HG03025 (cell line): ENCODE results near the gene ARHGAP10.
"Not testable (repeated sequence)": the region's sequence is repeated elsewhere in the genome, so short reads cannot be mapped to it uniquely, and the experiment has no call there.

Experiments
- ATAC-seq: cut with Tn5 transposase; IDR thresholded peaks from one replicate; pipeline ENCODE4 v1.9.1; 2021; ENCODE audit warnings: mild to moderate bottlenecking, moderate library complexity; ENCODE audit not compliant: unreplicated experiment, low FRiP score

ARHGAP10 gene

DNA sequence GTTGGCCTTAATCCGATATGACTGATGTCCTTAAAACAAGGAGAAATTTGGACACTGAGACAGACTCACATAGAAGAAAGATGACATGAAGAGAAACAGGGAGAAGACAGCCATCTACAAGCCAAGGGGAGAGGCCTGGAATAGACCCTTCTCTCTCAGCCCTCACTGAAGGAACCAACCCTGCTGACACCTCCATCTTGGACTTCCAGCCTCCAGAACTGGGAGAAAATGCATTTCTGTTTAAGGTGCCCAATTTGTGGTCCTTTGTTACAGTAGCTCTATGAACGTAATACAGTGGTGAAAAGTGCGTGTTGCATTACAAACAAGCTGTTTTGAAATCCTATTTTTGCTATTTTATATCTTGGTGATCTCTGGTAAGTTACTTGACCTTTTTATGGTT lies 343.6 kb downstream of the ARHGAP10 start:
- no peak for ATAC-seq

DNA sequence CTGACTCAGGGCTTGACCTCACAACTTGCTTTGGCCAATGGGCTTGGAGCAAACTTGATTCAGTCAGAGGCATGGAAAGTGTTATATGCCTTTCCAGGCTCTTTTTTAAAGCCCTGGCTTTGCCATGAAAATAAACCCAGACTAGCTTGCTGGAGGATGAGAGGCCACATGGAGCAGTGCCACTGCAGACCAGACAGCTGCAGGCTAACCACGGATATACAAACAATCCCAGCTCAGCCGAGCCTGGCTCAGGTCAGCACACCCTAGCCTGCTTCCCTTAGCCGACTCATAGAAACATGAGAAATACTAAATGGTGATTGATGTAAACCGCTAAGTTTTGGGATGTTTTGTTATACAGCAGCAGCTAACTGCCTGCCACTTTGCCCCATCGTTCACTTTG lies 345.1 kb downstream of the ARHGAP10 start:
- no peak for ATAC-seq

DNA sequence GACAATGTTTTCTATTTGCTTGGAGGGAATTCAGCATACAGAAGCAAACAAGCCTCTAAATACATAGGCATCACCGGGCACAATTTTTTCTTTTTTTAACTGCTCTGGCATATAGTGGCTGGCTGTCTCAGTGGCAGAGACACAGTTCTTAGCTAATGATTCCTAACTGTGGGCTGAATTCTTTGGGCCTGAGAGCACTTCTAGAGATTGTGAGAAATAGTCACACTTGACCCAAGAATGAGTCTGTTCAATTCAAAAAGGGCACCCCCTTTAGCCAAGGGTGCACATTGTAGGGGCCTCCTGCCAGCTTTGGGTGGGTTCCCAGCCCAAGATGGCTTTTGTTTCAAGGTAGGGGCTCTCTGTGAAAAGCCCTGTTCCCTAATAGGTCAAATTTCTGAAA lies 345.7 kb downstream of the ARHGAP10 start:
- ATAC-seq = no peak

DNA sequence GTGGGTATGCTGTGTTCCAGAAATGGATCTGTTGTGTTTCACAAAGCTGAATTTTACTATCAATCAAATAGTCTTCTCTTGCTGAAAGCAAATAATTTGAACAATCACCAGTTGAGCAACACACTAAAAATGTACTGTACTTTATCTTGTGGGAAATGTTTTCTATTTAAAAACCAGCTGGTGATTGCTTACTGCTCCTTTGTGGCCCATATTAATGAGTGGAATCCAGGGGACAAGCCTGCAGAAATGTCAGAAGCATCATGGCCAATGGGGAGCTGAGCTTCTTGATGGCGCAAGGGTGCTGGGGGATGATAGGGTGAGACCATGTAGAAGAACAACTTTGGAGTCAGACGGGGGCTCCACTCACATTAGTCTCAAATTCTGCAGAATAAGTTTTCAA lies 346.2 kb downstream of the ARHGAP10 start:
- no peak for ATAC-seq

DNA sequence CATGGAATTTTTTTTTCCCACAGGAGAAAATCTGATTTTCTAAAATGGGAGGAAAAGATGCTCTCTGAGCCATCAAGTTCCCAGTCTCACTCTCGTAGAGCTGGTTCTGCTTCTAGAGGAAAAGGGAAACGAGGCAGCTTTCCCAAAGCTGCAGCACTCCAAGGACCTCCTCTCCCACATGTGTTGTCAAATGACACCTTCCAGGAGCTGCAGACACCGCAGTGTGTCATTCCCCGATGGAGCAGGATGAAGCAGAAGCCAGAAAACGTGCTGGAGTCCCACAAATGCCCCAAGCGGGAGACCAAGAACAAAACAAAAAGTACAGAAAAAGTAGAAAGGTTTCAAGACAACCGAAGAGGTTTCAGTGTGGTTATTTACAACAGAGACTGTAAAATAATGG lies 348.1 kb downstream of the ARHGAP10 start:
- ATAC-seq = no peak

DNA sequence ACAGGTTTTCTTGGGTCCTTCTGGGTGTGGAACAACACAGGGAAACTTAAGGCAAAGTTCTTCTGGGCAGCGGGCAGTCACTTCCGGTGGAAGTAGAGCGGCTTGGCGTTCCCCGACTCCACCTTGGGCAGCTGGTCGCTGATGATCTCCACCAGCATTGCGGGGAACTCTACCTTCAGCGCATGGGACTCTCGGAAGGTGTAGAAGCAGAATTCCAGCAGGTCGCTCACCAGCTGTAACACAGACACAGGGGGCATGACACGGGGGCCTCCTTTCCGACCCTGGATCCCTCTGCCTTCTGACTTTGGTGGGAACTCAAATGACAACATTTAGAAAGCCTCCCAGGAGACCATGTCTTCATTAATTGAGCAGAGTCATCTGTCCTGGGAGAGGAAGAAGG lies 349.4 kb downstream of the ARHGAP10 start:
- ATAC-seq = no peak

DNA sequence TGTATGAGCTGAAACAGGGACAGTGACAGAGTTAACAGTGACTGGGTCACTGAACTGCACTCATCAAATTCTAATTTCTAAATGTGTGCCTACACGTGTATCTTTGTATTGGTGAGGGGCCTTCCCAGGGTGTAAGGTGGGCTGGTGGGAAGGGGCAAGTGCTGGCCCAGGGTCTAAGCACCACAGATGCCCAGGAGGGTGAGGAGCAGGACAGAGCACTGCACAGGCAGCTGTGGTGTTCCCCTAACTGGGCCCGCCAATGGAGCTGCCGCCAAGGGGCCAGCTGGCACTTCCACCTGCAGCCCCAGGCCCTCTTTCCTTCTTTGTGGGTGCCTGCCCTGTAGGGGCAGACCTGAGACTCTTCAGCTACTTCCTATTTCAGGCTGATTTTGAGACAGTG lies 349.9 kb downstream of the ARHGAP10 start:
- no peak for ATAC-seq

DNA sequence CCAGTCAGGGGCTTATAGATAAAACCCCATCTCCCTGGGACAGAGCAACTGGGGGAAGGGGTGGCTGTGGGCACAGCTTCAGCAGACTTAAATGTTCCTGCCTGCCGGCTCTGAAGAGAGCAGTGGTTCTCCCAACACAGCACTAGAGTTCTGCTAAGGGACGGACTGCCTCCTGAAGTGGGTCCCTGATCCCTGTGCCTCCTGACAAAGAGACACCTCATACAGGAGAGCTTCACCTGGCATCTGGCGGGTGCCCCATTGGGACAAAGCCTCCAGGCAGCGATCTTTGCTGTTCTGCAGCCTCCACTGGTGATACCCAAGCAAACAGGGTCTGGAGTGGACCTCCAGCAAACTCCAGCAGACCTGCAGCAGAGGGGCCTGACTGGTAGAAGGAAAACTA lies 351.2 kb downstream of the ARHGAP10 start:
- ATAC-seq = not testable (repeated sequence)

DNA sequence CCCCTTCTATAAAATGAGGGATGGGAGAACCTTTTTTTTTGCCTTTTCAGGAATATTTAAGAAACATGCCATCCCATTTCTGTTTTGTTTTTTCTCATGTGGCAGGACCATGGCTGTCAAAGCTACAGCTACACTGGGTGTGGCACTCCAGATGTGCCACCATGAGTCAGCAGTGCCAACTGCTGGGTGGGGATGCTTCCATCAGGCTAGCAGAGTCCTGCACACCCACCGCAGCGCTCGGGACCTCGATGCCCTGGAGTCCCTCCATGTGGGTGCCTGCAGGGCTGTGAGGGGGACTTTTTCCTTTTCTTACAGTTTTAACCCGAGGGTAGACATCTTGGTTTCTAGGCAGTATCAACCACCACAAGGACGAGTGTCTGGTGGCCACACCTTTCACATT lies 357.7 kb downstream of the ARHGAP10 start:
- no peak for ATAC-seq

DNA sequence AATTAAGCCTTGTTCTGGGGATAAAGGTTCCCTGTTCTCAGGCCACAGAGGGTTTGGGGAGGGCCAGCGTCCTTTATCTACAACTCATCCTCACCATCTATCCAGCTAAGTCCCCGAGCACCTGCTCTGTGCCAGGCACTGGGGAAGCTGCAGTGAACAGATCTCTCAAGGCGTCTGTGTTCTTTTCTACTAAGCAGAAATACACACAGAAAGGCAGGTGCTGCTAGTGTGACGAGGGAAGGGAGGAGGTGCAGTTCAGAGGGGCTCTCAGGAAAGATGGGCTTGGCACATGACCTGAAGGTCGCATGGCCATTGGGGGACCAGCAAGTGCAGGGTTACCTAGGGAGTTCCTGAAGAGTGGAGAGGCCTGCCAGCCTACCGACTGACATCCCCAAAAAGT lies 358.1 kb downstream of the ARHGAP10 start:
- no peak for ATAC-seq

DNA sequence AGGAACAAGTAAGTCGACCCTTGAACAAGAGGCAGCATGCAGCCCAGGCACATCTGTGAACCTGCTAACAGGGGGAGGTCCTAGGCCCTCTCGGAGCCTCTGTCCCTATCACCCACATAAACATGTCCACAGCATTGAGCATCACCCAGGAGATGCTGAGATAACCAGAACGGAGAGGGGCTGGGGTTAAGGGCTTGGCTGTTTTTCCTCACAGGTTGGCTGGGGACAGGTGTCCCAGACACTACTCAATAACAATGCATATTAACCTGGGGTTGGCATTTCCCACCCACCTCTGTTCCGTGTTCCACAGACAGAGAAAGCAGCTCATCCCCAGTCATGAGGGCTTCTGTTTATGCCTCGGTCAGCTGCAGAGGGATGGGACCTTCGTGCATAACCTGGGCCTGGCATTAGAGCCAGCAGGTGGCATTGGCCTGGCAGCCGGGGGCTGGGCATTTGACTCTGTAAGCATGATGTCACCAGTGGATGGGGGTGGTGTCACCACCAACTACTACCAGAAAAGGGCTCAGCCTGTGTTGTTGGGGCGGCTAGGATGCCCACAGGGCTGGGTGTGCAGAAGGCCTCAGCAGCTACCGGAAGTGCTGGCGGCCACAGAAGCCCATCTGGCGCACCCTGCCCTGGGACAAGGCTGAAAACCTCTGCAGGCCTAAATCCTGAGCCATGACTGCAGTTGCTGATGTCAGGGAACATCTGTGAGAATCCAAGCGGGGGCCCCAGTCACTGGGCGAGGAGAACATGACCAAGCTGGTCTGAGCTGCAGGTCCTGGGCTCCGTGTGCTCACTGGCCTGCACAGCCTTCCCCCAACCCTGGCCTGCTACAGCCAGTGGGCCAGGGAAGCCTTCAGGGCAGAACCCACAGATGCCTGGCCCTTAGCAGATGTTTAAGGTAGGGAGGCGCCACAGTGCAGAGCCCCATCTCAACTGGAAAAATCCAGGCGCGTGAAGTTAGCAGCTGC lies 358.9 kb downstream of the ARHGAP10 start:
- no peak for ATAC-seq

DNA sequence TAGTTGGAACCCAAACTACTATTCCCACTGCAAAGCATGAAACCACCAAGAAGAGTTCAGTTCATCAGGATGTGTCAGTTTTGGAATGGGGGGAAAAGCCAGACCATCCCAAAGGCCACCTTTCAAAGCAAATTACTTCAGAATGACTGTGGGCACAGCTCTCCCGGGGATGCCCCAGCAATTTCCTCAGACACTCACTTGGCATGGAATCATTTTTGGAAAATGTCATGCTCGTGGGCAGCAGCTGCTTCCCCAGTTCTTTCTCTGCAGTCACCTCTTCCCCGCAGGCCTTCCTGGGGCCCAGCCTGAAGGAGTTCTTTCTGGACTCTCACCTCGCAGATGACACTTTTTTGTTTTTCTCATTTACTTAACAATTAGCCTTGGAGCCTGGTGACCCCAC lies 360.0 kb downstream of the ARHGAP10 start:
- no peak for ATAC-seq

DNA sequence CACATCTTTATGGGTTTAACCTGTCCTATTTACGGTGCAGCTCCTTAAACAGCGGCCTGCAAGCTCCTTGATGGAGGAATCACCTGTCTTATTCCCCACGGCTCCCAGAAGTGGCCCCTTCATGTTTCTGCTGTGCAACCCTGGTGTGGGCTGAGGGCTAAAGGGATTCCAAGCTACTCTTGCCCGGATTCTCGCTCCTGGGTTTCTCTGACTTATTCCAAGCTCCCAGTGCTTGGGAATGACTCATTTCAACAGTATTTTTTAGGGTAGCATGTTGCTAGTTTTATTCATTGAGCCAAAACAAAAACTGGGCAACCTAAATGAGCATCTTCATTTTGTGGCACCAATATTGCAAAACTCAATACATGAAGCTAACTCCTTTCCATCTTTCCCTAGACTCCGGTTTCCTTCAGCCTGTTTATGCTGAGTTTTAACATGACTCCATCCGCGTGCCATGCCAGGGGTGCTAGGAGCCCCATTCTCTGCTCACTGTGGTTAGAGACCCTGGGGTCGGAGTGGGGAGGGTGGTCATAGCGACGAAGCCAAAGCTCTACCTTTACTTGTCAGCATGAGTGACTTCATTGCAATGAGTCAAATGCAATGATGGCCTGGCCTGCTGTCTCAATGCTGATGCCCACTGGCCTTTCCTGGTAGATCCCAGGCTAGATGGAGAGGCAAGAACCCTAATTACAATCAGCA lies 360.6 kb downstream of the ARHGAP10 start:
- no peak for ATAC-seq

DNA sequence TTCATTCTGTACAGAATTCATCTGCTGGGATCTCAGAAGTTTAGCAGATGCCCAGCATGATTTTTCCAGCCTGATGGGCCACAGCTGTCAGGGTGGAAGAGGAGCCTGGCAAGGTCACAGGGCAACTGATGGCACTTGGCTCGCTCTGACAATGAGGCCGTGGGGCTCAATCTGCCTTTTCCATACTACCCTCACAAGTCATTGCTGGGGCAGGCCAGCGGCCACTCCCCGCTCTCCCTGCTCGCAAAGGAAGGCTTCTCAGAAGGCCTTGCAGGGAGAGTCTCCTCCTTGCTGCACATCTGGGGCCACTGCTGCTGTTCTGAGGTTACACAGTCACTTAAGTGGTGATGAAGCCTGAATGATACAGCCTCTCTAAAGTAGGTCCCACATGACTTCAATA lies 361.2 kb downstream of the ARHGAP10 start:
- no peak for ATAC-seq

DNA sequence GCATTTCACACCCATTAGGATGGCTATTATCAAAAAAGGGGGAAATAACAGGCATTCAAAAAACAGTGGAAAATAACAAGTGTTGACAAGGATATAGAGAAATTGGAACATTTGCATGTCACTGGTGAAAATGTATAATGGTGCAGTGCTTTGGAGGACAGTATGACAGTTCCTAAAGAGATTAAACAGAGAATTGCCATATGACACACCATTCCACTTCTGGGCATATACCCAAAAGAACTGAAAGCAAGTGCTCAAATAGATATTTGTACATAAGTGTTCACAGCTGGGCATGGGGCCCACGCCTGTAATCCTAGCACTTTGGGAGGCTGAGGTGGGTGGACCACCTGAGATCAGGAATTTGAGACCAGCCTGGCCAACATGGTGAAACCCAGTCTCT lies 362.3 kb downstream of the ARHGAP10 start:
- ATAC-seq = no peak

DNA sequence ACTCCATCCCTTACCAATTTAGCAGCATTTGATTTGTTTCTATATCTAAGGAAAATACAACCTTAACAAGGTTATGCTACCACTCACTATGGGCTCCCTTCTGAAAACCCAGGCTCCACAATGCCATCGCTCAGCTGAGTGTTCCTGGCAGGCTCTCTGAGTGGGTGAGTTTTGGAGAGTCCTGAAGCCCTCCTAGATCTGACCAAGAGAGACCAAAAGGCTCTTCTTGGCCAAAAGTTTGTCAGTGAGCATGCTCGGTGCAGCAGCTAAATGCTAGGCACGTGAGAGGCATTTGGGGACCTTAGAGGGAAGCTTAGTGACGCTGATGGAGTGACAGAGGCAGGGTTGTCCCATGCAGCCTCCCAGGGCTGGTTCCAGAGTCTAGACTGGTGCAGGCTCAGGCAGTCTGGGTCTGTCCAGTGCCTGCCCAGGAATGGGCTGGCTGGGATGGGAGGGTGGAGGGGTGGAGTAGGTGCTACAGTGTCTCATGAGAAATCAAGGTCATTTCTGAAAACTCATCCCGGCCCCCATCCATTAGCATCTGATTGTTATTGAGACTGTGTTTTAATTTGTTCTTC lies 363.5 kb downstream of the ARHGAP10 start:
- no peak for ATAC-seq

DNA sequence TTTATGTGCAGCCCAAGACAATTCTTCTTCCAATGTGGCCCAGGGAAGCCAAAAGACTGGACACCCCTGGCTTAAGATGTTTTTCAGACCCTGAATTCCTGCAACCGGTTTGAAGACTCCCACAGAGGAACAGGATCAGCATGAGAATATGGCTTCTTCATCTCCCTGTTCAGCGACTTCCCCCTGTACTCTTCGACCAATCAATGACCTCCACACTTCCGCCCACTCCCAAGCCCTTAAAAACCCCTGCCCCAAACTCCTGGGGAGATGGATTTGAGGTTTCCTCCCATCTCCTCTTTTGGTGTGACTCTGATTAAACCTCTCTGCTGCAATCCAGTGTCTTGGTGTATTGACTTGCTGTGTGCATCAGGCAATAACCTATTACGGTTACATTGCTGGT lies 365.9 kb downstream of the ARHGAP10 start:
- no peak for ATAC-seq

DNA sequence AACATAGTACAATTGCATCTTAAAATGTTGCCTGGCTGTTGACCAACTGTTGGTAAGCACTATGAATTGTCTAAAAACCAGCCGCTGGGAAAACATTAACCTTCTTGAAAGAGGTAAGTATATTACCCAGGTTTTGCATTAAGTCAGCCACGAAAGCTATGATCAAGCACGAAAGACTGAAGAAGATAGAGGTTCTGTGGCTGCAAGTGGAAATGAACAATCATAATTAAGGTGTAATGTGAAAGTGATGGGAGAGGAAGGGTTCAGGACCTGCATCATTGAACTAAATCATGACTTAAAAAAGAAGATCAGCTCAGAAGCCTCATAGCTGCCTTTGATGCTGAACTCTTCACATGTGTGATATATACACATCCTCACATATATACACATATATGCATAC lies 369.3 kb downstream of the ARHGAP10 start:
- no peak for ATAC-seq

DNA sequence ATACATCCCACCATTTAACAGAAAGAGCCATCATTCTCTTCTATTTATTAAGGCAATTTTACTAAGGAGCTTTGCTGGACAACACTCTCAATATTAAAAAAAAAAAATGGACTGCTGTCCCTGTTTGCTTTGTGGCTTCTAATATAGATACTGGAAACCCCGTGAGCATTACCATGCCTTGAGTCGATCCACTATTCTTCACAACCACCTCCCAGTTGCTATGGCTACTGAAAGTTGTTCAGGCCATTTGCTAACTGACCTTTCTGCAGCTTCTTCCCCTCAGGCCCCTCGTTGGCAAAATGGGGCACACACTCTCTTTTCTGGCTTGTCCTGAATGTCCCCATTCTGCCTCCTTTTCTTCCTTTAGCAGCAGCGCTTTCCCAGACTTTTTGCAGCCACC lies 369.9 kb downstream of the ARHGAP10 start:
- ATAC-seq = no peak

DNA sequence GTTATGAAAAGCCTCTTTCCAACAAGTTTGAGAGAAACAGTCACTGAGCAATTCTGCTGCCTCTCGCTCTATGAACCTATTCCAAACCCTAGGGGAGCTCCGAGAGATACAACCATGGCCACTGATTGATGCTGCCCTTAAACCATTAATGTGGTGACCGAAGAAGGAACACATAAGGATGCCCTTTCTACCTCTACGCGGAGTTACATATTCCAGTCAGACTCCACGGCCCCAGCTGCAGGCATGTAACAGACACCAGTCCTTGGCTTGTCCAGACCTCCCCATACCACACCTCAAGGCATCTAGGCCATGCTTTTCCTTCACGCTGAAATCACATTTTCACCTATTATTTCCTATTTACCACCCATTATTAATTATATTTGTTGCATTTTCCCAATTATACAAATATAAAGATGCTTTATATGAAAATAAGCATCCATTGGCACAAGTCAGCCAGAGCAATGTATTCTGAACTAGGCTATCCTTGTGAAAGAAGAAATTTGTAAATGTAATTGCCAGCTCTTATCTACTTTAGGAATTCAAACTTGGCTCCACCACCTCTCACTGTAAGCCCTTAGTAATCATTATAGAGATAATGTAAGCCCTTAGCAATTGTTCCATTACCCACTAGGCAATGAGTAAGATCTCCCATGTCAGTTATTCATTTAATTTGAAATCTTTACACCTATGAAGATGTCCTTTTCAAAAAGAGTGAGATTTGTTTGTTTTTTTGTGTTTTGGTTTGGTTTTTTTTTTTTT lies 371.9 kb downstream of the ARHGAP10 start:
- no peak for ATAC-seq

DNA sequence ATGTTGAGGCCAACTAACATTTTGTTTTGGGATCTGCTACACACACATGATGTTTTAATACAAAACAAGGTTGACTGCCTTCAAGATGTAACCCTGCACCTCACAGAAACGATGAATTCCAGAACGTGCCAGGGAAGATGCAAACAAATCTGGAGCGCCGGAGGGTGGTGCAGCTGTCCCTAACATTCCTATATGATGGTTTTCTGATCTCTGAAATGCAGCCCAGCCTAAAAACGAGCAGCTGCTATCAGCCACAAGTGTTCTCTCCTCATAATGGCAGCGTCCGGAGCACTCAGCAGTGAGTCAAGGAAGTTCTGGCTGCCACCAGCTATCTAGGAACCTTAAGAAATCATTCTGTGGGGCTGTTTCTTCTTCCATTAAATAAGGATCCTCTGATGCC lies 376.9 kb downstream of the ARHGAP10 start:
- ATAC-seq = no peak
